GM15510 (cell line): ENCODE measurements around the gene GOLGA7B.

Experiments
- POLR2A ChIP-seq: IDR thresholded peaks from 3 replicates; pipeline ENCODE4 v1.6.1; 2011; ENCODE audit warnings: borderline replicate concordance; ENCODE audit not compliant: insufficient read length; ENCODE audit errors: extremely low read depth

GOLGA7B gene

DNA sequence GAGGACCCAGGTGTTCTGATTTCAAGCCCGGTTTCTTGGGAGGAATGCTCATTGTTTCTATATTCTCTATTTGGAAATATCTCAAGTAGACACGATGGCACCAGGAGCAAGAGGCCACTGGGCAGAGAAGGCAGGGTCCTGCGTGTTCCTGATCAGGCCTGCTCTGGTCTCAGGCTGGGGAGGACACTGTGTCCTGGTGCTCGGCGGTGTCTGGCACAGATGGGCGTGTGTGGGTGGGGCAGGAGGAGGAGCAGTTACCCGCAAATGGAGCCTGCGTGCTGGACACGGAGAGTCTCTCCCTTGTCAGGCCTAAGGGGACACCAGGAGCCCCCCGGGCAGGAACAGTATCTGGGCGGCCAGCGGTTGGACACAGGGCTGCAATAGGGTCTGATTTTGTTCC, 25.9 kb upstream of the GOLGA7B start:
- TF ChIP-seq POLR2A: no peak

GRCh38 chr10:97825020-97825760, 24.5 kb upstream of the GOLGA7B start:
- TF ChIP-seq POLR2A: no peak

- TF ChIP-seq POLR2A: no peak
These were observed 22.8 kb upstream of the GOLGA7B start for GRCh38 chr10:97826892-97827291.

DNA sequence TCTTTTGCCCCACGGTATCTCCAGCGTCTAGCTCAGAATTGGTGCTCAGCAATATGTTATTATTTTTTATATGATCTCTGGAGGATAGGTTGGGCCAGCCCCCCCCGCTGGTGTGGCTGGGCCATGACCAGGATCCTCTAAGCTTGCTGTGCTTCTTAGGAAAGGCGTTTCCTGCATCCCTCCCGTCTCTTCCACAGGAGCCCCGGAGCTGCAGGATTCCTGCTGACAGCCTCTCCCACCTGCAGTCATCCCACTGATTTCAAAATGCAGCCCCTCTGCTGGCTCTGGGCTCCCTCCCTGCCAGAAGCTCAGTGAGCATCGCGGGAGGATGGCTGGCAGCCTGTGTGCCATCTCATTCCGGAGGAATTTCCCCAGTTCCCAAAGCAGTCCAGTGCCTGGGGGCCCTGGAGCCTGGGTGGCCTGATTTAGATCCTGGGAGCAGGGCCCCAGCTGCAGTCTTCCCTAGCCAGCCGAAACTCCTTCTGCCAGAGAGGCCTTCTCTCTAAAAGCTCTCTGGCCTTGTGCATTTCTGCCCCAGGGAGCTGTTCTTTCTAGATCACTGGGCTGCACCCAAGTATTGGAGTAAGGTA, 21.8 kb upstream of the GOLGA7B start:
- TF ChIP-seq POLR2A: no peak

- no peak for TF ChIP-seq POLR2A
These were observed 20.9 kb upstream of the GOLGA7B start for GRCh38 chr10:97828721-97829120.

DNA sequence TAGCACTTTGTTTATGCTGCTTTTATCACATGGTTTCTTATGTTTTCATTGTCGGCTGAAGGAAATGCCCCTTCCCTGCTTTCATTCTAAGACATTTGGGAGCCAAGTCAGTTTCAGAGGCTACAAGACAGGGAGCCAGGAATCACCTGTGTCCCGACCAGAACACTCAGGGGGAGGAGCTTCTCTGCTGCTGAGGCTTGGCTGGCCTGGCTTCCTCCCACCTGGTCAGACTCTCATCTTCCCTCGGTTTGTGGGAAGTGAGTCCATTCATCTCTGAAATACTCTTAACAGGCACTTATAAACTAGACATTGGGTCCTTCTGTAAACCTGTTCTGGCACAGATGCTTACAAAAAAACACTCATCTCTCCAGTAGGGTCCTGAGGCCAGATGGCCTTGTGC, 19.6 kb upstream of the GOLGA7B start:
- TF ChIP-seq POLR2A: no peak

DNA sequence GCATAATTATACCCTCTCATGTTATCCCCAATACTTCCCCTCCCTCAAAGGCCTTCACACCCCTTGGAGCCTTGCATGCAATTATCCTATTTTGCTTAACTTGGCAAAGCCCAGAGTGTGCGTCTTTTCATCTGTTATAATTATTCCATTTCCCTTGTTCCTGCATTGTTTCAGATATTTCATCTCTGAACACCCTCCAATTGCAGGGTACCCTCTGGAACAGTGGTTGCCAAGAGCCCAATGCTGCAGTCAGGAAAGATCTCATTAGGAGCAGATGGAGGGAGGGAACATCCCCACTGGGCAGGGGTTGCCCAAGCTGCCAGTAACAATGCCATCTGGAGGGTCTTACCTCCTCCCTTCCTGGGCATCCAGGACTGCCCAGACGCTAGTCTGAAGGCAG, 18.4 kb upstream of the GOLGA7B start:
- TF ChIP-seq POLR2A: no peak

DNA sequence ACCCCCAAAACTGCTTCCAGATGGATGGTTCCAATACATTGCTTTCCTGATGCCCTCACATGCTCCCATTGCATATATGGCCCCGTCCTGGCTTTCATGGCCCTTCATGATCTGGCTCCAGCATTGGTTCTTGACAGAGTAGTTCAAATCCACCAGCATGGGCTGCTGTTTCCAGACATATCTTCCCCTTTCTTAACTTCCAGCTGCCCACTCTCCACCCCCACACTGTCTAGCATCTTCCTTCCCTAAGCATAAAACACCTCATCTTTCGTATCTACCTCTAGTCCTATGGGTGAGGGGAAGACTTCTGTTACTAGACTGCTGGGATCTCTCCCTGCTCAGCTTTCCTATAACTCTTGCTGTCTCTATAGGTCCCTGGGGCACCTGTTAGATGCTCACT, 13.2 kb upstream of the GOLGA7B start:
- no peak for TF ChIP-seq POLR2A

DNA sequence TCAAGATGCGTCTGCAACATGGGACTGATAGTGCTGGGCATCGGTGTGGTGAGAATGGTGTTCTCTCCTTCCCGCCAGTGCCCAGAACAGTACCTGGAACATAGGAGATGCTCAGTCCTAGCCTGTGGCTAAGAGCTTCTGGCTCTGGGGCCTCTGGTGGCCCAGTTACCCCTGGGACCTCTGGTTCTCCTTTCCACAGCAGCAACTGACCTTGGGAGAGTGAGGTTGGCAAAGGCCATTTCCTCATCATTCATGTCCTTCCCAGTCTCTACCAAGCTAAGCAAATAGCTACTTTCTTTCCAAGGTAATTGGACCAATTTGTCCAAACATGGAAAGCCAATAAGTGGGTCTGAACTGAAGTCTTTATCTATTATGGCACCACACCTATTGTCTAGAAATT, 11.6 kb upstream of the GOLGA7B start:
- no peak for TF ChIP-seq POLR2A

GRCh38 chr10:97842656-97843280, 6.9 kb upstream of the GOLGA7B start:
- TF ChIP-seq POLR2A: no peak

- TF ChIP-seq POLR2A: no peak
These were observed 6.4 kb upstream of the GOLGA7B start for GRCh38 chr10:97843281-97843671.

DNA sequence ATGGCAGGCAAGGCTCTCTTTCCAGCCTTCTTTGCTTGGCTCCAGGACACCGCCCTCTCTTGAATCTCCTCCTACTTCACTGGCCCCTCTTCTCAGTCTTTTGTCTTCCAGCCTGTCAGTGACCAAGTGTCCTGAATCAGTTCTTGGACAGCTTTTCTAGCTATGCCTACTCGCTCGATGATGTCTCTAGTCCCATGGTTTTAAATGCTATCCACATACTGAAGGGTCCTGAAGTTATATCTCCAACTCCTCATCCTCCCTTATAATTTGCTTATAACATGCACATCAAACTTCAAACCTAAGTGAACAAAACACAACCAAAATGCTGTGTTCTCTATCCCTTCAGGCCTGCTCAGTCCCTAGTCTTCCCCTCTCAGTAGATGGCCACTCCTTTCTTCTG, 5.0 kb upstream of the GOLGA7B start:
- TF ChIP-seq POLR2A: no peak

GRCh38 chr10:97849103-97849686, 448 bp upstream of the GOLGA7B start:
- TF ChIP-seq POLR2A: no peak

- no peak for TF ChIP-seq POLR2A
These were observed 803 bp downstream of the GOLGA7B start for GRCh38 chr10:97850446-97850845.

DNA sequence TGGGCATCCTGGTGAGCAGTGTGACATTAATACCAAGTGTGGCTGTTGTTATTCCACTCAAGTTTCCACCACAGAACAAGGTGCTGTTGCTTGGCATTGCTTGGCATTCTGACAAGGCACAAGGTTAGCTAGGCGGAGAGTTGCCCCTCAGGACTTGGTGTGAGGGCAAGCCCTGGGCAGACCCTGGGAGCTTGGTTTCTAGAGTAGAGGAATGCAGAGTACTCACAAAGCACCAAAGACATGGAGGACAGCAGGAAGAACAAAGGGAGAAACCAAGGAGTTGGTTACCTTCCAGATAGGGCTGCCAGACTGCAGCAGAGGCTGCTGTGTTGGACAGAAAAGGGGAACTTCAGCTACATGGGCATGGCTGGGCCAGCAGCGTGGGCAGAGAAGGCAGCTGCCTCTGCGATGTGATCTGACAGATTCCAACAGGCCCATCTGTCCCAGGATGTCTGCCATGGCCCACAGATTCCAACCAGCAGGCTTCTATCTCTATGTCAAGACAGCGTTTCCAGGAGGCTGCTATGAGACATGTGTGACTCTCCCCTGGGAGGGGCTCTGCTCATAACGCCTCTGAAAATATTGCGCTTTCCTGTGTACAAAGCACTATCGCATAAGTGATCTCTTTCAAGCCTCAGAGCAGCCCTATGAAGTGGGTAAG, 1.8 kb downstream of the GOLGA7B start:
- no peak for TF ChIP-seq POLR2A
